Measurements from ENCODE around the gene PPP5C.

DNA sequence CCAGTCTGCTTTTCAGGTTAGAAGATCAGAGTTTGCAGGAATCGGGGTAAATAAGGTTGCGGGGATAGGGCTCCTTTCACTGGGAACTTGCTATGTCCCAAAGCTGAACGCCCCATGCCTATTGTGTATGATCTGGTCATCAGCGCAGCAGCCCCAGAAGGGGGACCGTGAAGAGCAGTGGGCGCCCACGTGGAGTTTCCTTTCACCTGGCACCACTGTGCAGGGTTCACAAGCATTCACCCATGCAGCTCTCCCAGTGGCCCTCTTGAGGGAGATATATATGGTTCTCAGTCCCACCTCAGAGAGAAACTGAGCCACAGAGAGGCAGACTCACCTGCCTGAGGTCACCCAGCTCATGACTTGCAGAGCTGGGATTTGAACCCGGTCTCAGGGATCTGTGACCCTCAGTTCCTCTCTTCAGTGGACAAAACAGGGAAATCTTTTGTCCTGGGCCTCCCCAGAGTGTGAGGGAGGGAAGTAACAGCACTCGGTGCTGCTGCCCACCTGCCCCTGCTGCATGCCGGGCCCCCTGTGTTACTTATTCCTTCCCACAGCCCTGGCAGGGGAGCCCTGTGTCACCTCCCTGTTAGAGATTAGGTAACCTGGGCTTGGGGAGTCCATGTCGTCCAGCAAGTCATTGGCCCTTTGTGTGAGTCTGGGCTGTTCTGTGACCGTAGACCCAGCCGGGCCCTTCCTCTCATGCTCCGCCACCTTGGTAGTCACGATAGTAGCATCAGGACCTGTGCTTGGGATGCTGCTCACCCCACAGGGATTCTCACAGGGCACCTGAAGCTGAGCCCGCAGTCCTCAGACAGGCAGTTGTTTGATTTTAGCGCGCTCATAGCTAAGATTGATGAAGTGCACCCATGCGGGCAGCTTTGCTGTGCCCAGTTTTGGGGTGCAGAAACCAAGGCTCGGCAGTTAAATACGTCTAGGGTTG lies 27.9 kb downstream of the PPP5C start:
- TF ChIP-seq, protein P1, sequence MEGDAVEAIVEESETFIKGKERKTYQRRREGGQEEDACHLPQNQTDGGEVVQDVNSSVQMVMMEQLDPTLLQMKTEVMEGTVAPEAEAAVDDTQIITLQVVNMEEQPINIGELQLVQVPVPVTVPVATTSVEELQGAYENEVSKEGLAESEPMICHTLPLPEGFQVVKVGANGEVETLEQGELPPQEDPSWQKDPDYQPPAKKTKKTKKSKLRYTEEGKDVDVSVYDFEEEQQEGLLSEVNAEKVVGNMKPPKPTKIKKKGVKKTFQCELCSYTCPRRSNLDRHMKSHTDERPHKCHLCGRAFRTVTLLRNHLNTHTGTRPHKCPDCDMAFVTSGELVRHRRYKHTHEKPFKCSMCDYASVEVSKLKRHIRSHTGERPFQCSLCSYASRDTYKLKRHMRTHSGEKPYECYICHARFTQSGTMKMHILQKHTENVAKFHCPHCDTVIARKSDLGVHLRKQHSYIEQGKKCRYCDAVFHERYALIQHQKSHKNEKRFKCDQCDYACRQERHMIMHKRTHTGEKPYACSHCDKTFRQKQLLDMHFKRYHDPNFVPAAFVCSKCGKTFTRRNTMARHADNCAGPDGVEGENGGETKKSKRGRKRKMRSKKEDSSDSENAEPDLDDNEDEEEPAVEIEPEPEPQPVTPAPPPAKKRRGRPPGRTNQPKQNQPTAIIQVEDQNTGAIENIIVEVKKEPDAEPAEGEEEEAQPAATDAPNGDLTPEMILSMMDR (IDR thresholded peaks at IDR 0.05), result no peak
- TF ChIP-seq ZFX (IDR thresholded peaks at IDR 0.05; ENCODE audit: borderline replicate concordance), result no peak
